Natural killer cell (primary cell): ENCODE measurements around the gene HNRNPA1. TPM values are rescaled to one million over a fixed set of nuclear protein-coding genes. Genes with fewer than 3 reads are reported as not detected.
A peak's percentile ranks its signal among the peaks of the same experiment; 100 is the strongest.

ENCODE experiments used
- ATAC-seq, 3 donors: fragments of 150-1000 bp in 2 of 3; fragments of 200-7000 bp in 1 of 3; cut with Tn5 transposase; 1 replicate in 1 of 3; 2 replicates in 2 of 3; pipeline ENCODE4 v1.10.0; 2021; ENCODE audit warnings: mild to moderate bottlenecking in 2 of 3, moderate library complexity in 2 of 3
- DNase-seq, 2 donors: peaks; one replicate each; pipeline versions ENCODE4 v3.0.0 to v3.0.0-alpha.2; 2013 to 2021; ENCODE audit warnings: mixed read lengths in 1 of 2
- H3K27ac ChIP-seq: one replicate; pipeline ENCODE4 v1.5.1; 2013; ENCODE audit warnings: mild to moderate bottlenecking, low read length
- H3K27me3 ChIP-seq: one replicate; pipeline ENCODE4 v1.6.1; 2013; ENCODE audit warnings: low read length; ENCODE audit not compliant: control insufficient read depth, insufficient read depth
- H3K36me3 ChIP-seq: one replicate; pipeline ENCODE4 v1.6.1; 2013; ENCODE audit warnings: low read length; ENCODE audit not compliant: control insufficient read depth, insufficient read depth
- H3K4me1 ChIP-seq: one replicate; pipeline ENCODE4 v1.6.1; 2013; ENCODE audit warnings: low read length; ENCODE audit not compliant: control insufficient read depth, insufficient read depth
- H3K4me3 ChIP-seq: one replicate; pipeline ENCODE4 v1.5.1; 2013; ENCODE audit warnings: low read length
- H3K9me3 ChIP-seq: one replicate; pipeline ENCODE4 v1.6.1; 2013; ENCODE audit warnings: low read length; ENCODE audit not compliant: control insufficient read depth, insufficient read depth
- H3K27ac Mint-ChIP-seq, 2 donors: one replicate each; pipeline ENCODE4 v1.8.0; 2022; ENCODE audit warnings: mild to moderate bottlenecking in 2 of 2, mixed read lengths in 2 of 2, moderate library complexity in 1 of 2
- H3K27me3 Mint-ChIP-seq, 2 donors: one replicate each; pipeline ENCODE4 v1.8.0; 2022; ENCODE audit warnings: low read depth in 2 of 2, mixed read lengths in 2 of 2
- H3K36me3 Mint-ChIP-seq: one replicate; pipeline ENCODE4 v1.8.0; 2022; ENCODE audit warnings: mixed read lengths
- H3K4me1 Mint-ChIP-seq, 2 donors: one replicate each; pipeline ENCODE4 v1.8.0; 2022; ENCODE audit warnings: mixed read lengths in 2 of 2
- H3K4me3 Mint-ChIP-seq: one replicate; pipeline ENCODE4 v1.8.0; 2022; ENCODE audit warnings: mild to moderate bottlenecking, moderate library complexity, mixed read lengths
- H3K9me3 Mint-ChIP-seq, 2 donors: one replicate each; pipeline ENCODE4 v1.8.0; 2022; ENCODE audit warnings: mixed read lengths in 2 of 2
- CTCF ChIP-seq: fragments of 200-600 bp; IDR thresholded peaks from one replicate; pipeline ENCODE4 v1.8.0; 2022; ENCODE audit warnings: antibody characterized with exemption
- WGBS: methylation state at CpG from one replicate; pipeline ENCODE4 v1.1.7; 2013; ENCODE audit warnings: missing lambda C conversion rate; ENCODE audit not compliant: insufficient coverage; 5-methylcytosine and 5-hydroxymethylcytosine counted together
- intact Hi-C: fragments of 100-400 bp; cut with micrococcal nuclease; formaldehyde crosslinking; loops from one replicate; pipeline ENCODE4 v1.14.2; 2022
- total RNA-seq, 4 donors: library from RNA; stranded (reverse); fragments of 120-200 nt in 1 of 4; gene quantifications; one replicate each; pipeline versions ENCODE4 v1.2.3 to v1.2.4, GENCODE V29; 2013 to 2022

The HNRNPA1 gene
- total RNA-seq, 3 donors from 2014 or later (not counting 1 experiment from before 2014, with no cell fraction given) = 1,172 to 1,525 (median 1,292) TPM

- Mint-ChIP-seq H3K36me3 (no peaks in the 10 kb centered on the region), H3K4me1 (peaks cover 28 to 52% of the 10 kb centered on the region in 2 donors), H3K9me3 (no peaks in the 10 kb centered on the region), H3K27ac (no peak overlapping the region), H3K4me3 (peak overlapping the region; percentile 43), H3K27me3 (peaks cover 6 to 12% of the 10 kb centered on the region in 2 donors)
- ATAC-seq = no peak
- 59% methylated on average over 5 of the region's 5 CpGs for WGBS
- Histone ChIP-seq H3K9me3 (no peaks in the 10 kb centered on the region), H3K27ac (no peak overlapping the region), H3K36me3 (no peaks in the 10 kb centered on the region), H3K4me1 (peaks cover 28% of the 10 kb centered on the region), H3K27me3 (peaks cover 7% of the 10 kb centered on the region), H3K4me3 (no peak overlapping the region)
- no peak for DNase-seq
- TF ChIP-seq CTCF = no peak
- intact Hi-C loops = no loop called here
Measured at GRCh38 chr12:54296393-54297099, 16.0 kb downstream of the HNRNPA1 start.

DNA sequence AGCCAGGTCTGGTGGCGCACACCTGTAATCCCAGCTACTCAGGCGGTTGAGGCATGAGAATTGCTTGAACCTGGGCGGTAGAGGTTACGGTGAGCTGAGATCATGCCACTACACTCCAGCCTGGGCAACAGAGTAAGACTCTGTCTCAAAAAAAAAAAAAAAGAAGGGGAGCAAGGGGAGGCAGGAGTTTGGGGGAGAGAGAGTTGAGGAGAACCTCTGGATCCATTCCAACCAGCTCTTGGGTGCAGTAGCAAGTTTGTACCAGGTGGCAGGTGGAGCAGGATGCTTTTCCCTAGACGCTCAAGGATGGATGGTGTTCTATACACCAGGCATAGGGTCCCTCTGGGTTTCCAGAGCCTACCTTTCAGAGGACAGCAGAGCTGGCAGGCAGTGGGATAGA, 18.4 kb downstream of the HNRNPA1 start:
- H3K9me3 Mint-ChIP-seq = no peaks in the 10 kb centered on the region
- Histone ChIP-seq H3K27ac (no peak overlapping the region), H3K9me3 (no peaks in the 10 kb centered on the region), H3K4me1 (peaks cover 33% of the 10 kb centered on the region), H3K4me3 (no peak overlapping the region), H3K36me3 (no peaks in the 10 kb centered on the region), H3K27me3 (peaks cover 11% of the 10 kb centered on the region)
- no peak for TF ChIP-seq CTCF
- H3K4me3 Mint-ChIP-seq = peak overlapping the region; percentile 2
- peaks cover 6 to 16% of the 10 kb centered on the region in 2 donors for H3K27me3 Mint-ChIP-seq
- H3K27ac Mint-ChIP-seq = no peak overlapping the region
- 79% methylated on average over 5 of the region's 5 CpGs for WGBS
- ATAC-seq (no peak), DNase-seq (no peak)
- intact Hi-C loops = no loop called here
- no peaks in the 10 kb centered on the region for H3K36me3 Mint-ChIP-seq
- peaks cover 49 to 73% of the 10 kb centered on the region in 2 donors for H3K4me1 Mint-ChIP-seq

- DNase-seq (no peak), ATAC-seq (no peak)
- Mint-ChIP-seq H3K27ac (no peak overlapping the region), H3K9me3 (no peaks in the 10 kb centered on the region), H3K27me3 (peaks cover 6 to 16% of the 10 kb centered on the region in 2 donors), H3K4me1 (peaks cover 52 to 75% of the 10 kb centered on the region in 2 donors), H3K4me3 (peak overlapping the region; percentile 2), H3K36me3 (no peaks in the 10 kb centered on the region)
- Histone ChIP-seq H3K36me3 (no peaks in the 10 kb centered on the region), H3K4me3 (no peak overlapping the region), H3K27ac (no peak overlapping the region), H3K9me3 (no peaks in the 10 kb centered on the region), H3K4me1 (peaks cover 35% of the 10 kb centered on the region), H3K27me3 (peaks cover 11% of the 10 kb centered on the region)
- TF ChIP-seq CTCF = no peak
- 21% methylated on average over 7 of the region's 8 CpGs for WGBS
- intact Hi-C loops = no loop called here
Measured at GRCh38 chr12:54299515-54300224, 19.1 kb downstream of the HNRNPA1 start.
